SJSA1 (cell line): ENCODE measurements around the gene HOPX. TPM values are rescaled to one million over a fixed set of nuclear protein-coding genes. Genes with fewer than 3 reads are reported as not detected.
A peak's percentile ranks its signal among the peaks of the same experiment; 100 is the strongest.
"Not testable (repeated sequence)": the region's sequence is repeated elsewhere in the genome, so short reads cannot be mapped to it uniquely, and the experiment has no call there.

Experiments used
- DNase-seq, 2 experiments: peaks; one replicate each; pipeline ENCODE4 v3.0.0-alpha.2; 2015 to 2020; ENCODE audit warnings: low spot score in 2 of 2, low read depth in 1 of 2
- H3K27ac ChIP-seq: fragments of 250-450 bp; sonication (Bioruptor Pico); 2 replicates; pipeline ENCODE4 v1.5.1; 2020; ENCODE audit warnings: mild to moderate bottlenecking, moderate library complexity
- H3K27me3 ChIP-seq: fragments of 250-450 bp; sonication (Bioruptor Pico); replicated peaks from 2 replicates; pipeline ENCODE4 v1.5.1; 2020; ENCODE audit warnings: mild to moderate bottlenecking, moderate library complexity
- H3K36me3 ChIP-seq: fragments of 250-450 bp; sonication (Bioruptor Pico); 2 replicates; pipeline ENCODE4 v1.5.1; 2020; ENCODE audit warnings: mild to moderate bottlenecking
- H3K4me1 ChIP-seq: fragments of 250-450 bp; sonication (Bioruptor Pico); replicated peaks from 2 replicates; pipeline ENCODE4 v1.6.1; 2021; ENCODE audit warnings: mild to moderate bottlenecking
- H3K4me3 ChIP-seq: fragments of 250-450 bp; sonication (Bioruptor Pico); 2 replicates; pipeline ENCODE4 v1.5.1; 2020; ENCODE audit warnings: mild to moderate bottlenecking
- H3K9me3 ChIP-seq: fragments of 250-450 bp; sonication (Bioruptor Pico); replicated peaks from 2 replicates; pipeline ENCODE4 v1.5.1; 2020; ENCODE audit warnings: mild to moderate bottlenecking
- total RNA-seq: library from RNA; depleted of rRNA; stranded (reverse); fragments of >200 nt; shearing (Covaris generic); gene quantifications from 2 replicates; pipeline ENCODE4 v1.2.3, GENCODE V29; 2014; rRNA removed

The HOPX gene, protein sequence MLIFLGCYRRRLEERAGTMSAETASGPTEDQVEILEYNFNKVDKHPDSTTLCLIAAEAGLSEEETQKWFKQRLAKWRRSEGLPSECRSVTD
- 4.3 and 5.5 TPM in 2 replicates for total RNA-seq

DNA sequence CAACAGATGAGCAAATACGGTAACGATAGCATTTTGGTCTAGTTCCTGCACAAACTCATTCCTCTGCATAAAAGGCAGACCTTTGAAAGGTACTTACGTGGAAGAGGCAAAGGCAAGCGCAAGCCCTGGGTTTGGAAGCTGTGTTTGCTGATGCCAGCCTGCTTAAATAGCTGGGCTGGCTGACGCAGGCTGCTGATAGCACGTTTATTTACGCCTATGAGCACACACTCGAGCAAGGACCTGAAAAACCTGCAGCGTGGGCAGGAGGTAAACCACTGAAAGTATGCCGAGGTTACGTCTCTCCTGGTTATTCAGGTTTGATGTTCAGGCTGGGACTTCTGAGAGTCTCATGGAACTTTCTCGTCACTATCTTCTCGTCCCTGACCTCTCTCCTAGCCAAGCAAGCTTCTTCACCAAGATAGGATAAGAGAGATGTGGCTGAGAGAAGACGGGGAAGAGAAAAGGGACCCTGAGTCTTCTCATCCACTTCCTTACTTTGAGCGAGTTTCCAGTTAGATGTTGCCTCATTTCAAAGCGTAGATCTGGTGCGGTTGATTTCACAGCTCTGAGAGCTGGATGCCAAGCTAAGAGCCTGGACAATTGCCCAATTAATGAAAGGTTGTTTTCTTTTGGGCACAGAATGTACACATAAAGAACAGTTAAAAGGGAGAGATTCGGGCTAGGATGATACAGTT, at the start of gene HOPX:
TSS of gene HOPX (minus strand) at position 139 of the 695 bp plus-strand sequence. CDS start 23,480 bp downstream, outside the sequence.
- Histone ChIP-seq H3K27me3 (0 out of 2 replicates have a peak, but pooled peaks cover 3% of the 10 kb centered on the region), H3K9me3 (no peaks in the 10 kb centered on the region), H3K4me3 (no peak within 1 kb of the TSS), H3K27ac (no peak within 1 kb of the TSS), H3K4me1 (peaks cover 17% of the 10 kb centered on the region), H3K36me3 (no peaks in the 10 kb centered on the region)
- no peak for DNase-seq

DNA sequence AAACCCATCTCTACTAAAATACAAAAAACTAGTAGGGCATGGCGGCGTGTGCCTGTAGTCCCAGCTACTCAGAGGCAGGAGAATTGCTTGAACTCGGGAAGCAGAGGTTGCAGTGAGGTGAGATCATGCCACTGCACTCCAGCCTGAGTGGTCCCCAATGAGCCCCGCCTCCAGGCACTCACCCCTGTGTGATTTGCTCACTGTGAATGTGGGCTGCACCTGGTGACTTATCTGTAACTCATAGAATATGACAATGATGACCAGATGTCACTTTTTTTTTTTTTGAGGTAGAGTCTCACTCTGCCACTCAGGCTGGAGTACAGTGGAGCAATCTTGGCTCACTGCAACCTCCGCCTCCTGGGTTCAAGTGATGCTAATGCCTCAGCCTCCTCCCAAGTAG, 49.0 kb upstream of the HOPX start:
- no peak overlapping the region for H3K27ac ChIP-seq
- peaks cover 6% of the 10 kb centered on the region for H3K4me1 ChIP-seq
- H3K4me3 ChIP-seq: no peak overlapping the region
- no peak for DNase-seq
- H3K9me3 ChIP-seq: no peaks in the 10 kb centered on the region
- no peaks in the 10 kb centered on the region for H3K27me3 ChIP-seq
- H3K36me3 ChIP-seq: no peaks in the 10 kb centered on the region

DNA sequence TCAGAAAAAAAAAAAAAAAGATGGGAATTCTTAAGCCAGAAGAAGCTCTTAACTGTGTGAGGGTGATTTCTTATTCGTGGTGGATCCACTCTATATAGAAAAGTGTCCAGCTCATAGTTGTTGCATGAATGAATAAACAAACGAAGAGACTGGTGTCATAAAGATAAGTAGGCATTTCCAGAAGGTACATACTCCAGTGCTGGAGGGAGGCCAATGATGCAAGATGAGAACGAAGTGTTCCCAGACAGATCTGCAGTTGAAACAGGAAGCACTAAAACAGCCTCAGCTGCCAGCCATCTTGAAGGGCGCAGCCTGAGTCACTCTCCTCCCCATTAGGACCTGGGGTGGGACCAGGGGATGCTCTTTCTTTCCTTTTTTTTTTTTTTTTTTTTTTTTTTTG, 47.4 kb upstream of the HOPX start:
- Histone ChIP-seq H3K27me3 (no peaks in the 10 kb centered on the region), H3K27ac (no peak overlapping the region), H3K4me3 (no peak overlapping the region), H3K36me3 (no peaks in the 10 kb centered on the region), H3K9me3 (no peaks in the 10 kb centered on the region), H3K4me1 (peaks cover 6% of the 10 kb centered on the region)
- DNase-seq: peak; percentile 55 to 64

DNA sequence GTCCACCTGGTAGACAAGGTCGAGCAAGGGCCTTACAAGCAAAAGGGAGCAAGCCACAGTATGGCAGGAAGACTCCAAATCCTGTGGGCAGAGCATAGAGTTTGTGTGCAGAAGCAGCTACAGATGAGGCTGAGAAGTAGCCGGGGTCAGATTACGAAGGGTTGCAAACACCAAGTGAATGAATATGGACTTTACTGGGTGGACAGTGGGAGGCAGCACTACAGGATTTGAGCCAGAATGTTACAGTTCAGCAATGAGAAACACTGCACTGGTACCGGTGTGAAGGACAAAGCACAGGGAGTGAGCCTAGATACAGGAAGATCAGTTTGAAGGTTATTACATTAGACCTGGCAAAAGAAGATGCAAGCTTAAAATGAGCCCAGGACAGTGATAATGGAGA, 46.1 kb upstream of the HOPX start:
- peaks cover 6% of the 10 kb centered on the region for H3K4me1 ChIP-seq

DNA sequence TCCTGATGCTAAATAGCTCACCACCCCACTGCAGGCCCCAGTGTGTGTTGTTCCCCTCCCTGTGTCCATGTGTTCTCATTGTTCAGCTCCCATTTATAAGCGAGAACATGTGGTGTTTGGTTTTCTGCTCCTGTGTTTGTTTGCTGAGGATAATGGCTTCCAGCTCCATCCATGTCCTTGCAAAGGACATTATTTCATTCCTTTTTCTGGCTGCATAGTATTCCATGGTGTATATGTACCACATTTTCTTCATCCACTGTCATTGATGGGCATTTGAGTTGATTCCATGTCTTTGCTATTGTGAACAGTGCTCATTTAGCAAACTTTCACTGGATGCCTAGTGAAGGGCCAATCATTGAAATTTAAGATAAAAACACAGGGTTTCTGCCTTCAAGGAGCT, 45.5 kb upstream of the HOPX start:
- not testable (repeated sequence) for H3K9me3 ChIP-seq, H3K36me3 ChIP-seq, H3K27ac ChIP-seq

More for the DNA sequence above, 46.1 kb upstream of the HOPX start:
- Histone ChIP-seq H3K27me3 (no peaks in the 10 kb centered on the region), H3K4me3 (no peak overlapping the region), H3K36me3 (no peaks in the 10 kb centered on the region), H3K9me3 (no peaks in the 10 kb centered on the region), H3K27ac (no peak overlapping the region)
- no peak for DNase-seq

DNA sequence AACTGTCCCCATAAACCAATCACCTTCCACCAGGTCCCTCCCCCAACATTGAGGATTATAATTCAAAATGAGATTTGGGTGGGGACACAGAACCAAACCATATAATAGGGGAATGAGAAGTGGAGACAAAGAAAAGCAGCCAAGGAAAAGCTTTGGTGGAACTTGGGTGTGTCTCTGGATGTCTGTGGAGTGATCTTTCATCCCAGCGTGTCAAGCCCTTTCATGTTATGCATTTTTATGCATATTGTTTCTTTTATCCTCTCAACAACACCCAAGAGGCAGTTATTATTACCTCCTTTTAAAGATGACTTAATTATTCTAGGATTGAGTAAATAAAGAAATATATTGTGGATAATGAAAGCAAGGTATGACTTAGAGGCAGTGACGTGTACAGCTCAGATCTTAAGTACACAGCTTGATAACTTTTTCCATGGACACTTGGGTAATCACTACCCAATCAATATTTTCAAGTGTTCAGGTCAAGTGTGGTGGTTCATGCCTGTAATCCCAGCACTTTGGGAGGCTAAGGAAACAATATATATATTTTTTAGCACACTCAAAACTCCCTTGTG, 42.6 kb upstream of the HOPX start:
- DNase-seq: no peak
- H3K36me3 ChIP-seq: no peaks in the 10 kb centered on the region
- H3K4me3 ChIP-seq: no peak overlapping the region
- H3K27me3 ChIP-seq: no peaks in the 10 kb centered on the region
- H3K9me3 ChIP-seq: no peaks in the 10 kb centered on the region
- no peak overlapping the region for H3K27ac ChIP-seq
- H3K4me1 ChIP-seq: peaks cover 6% of the 10 kb centered on the region

More for the DNA sequence above, 45.5 kb upstream of the HOPX start:
- not testable (repeated sequence) for H3K4me1 ChIP-seq, H3K4me3 ChIP-seq, DNase-seq, H3K27me3 ChIP-seq

DNA sequence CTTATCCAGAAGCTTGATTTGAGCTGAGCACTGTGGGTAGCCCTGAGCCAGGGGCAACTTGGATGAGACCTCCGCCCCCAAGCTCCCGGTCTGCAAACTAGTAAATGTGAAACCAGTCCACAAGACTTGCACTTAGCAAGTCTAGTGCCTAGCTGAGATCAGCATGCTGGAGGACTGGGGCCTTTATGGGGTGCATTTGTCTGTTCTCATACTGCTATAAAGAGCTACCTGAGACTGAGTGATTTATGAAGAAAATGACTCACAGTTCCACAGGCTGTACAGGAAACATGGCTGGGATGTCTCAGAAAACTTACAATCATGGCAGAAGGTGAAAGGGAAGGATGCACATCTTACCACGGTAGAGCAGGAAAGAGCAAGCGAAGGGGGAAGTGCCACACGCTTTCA, 42.1 kb upstream of the HOPX start:
- DNase-seq: no peak
- Histone ChIP-seq H3K27me3 (no peaks in the 10 kb centered on the region), H3K27ac (no peak overlapping the region), H3K4me3 (no peak overlapping the region), H3K36me3 (no peaks in the 10 kb centered on the region), H3K4me1 (peaks cover 1% of the 10 kb centered on the region), H3K9me3 (no peaks in the 10 kb centered on the region)

DNA sequence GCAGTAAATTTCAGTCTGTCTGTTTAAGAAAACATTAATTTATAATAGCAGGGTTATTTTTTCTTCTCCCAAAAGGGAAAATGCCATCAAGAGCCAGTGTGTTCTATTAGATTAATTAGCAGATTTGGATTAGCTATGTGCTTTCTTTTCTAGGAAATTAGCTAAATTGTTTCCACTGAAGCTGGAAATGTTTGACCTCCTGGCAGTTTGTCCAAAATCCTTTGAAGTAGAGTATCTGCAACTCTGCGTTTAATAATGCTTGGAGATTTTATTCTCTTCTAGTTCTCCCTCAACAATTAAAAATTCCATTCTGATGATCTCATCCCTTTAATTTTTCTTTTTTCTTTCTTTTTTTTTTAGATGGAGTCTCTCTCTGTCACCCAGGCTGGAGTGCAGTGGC, 27.1 kb upstream of the HOPX start:
- no peaks in the 10 kb centered on the region for H3K9me3 ChIP-seq

DNA sequence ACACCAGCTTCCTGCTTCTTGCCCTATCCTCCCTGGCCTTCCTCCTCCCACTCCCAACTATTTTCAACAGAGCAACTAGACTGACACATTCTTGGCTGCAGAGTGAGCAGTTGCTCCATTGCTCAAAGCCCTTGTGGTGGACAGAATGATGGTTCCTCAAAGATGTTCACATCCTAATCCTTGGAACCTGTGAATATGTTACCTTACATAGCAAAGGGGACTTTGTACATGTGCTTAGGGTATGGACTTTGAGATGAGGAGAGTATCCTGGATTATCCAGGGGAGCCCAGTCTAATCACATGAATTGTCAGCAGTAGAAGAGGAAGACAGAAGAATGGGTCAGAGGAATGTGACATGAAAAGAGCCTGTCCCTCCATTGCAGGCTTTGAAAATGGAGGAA, 24.9 kb upstream of the HOPX start:
- no peaks in the 10 kb centered on the region for H3K36me3 ChIP-seq
- H3K4me3 ChIP-seq: no peak overlapping the region
- no peaks in the 10 kb centered on the region for H3K27me3 ChIP-seq
- peaks cover 9% of the 10 kb centered on the region for H3K4me1 ChIP-seq
- H3K9me3 ChIP-seq: no peaks in the 10 kb centered on the region
- H3K27ac ChIP-seq: no peak overlapping the region
- DNase-seq: no peak

More for the DNA sequence above, 27.1 kb upstream of the HOPX start:
- peak in 1 of 2 experiments; percentile 35 for DNase-seq
- no peak overlapping the region; the same call in 1 of the 2 replicates for H3K27ac ChIP-seq
- H3K36me3 ChIP-seq: no peaks in the 10 kb centered on the region
- no peaks in the 10 kb centered on the region for H3K27me3 ChIP-seq
- H3K4me1 ChIP-seq: peaks cover 9% of the 10 kb centered on the region
- H3K4me3 ChIP-seq: no peak overlapping the region

DNA sequence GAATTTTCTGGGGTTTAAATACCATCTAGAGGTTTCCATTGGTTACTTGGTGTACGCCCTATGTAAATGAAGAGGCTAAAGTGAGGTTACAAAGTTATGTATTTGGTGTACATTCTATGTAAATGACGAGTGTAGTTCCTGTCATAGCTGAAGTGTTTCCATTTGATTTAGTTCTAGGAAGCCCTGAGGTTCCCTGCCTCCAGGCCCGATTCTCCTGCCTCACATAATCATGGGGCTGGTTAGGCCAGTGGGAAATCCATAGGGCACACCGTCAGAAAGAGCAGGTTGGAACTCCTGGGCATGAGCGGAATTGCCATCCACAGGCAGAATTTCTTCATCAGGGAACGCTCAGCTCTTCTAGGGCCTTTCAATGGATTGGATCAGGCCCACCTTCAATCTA, 24.2 kb upstream of the HOPX start:
- no peaks in the 10 kb centered on the region for H3K27me3 ChIP-seq
- no peaks in the 10 kb centered on the region for H3K36me3 ChIP-seq
- peaks cover 9% of the 10 kb centered on the region for H3K4me1 ChIP-seq
- no peaks in the 10 kb centered on the region for H3K9me3 ChIP-seq
- DNase-seq: no peak
- H3K4me3 ChIP-seq: no peak overlapping the region
- no peak overlapping the region for H3K27ac ChIP-seq

DNA sequence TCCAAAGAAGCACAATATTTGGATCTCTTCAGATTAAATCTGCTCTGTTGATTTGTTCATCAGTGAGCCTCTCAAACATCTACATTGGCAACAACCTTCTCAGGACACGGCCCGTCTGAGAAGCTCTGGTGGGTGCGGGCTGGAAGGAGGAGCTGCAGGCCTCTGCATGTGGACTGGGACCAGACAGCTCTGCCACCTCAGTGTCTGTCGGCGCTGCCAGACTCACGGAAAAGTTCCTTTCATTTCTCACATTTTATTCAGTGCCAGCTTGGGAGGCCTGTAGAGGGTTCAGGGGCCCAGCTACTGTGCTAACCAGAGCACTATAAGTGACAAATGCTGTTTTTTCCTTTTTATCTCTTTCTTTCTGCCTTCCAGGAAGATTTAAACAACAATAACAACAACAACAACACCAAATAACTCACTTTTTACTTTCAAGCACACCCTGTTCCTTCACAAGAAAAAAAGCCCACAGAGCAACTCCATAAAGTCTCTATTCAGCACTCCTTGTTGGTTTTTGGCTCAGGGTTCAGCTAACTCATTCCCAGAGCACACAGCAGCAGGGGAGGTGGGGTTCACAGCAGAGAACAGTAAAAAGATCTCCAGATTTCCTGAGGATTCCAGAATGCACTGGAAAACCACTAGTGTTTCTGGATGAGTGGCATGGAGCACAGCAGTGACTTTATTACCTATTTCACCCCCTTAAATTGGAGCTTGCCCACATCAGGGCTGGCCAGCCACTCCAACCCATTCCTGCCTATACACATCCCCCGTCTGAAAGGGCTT, 23.2 kb upstream of the HOPX start:
- no peak overlapping the region for H3K4me3 ChIP-seq
- peaks cover 9% of the 10 kb centered on the region for H3K4me1 ChIP-seq
- DNase-seq: no peak
- H3K36me3 ChIP-seq: no peaks in the 10 kb centered on the region
- H3K27me3 ChIP-seq: no peaks in the 10 kb centered on the region
- no peaks in the 10 kb centered on the region for H3K9me3 ChIP-seq
- no peak overlapping the region for H3K27ac ChIP-seq

DNA sequence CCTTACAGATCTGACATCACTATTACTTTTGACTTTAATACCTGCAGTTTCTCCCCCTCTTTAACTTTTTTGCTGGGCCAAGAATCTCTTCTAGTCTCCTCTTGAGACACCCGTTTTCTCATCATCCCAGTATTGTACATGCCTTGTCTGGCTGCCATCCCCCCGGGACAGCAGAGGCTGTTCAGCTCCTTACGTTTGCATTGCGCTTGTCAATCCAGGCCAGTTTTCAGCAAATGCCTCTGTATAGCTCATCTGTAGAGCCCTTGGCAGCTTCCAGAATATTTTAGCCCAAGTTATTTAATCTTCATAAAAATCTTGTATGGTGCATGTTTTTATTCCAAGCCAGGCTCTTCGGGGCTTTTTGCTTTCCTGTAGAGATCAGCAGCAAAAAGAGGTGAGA, 22.3 kb upstream of the HOPX start:
- DNase-seq: no peak
- no peaks in the 10 kb centered on the region for H3K36me3 ChIP-seq
- H3K27me3 ChIP-seq: no peaks in the 10 kb centered on the region
- peaks cover 7% of the 10 kb centered on the region for H3K4me1 ChIP-seq
- H3K9me3 ChIP-seq: no peaks in the 10 kb centered on the region
- no peak overlapping the region for H3K27ac ChIP-seq
- no peak overlapping the region for H3K4me3 ChIP-seq

DNA sequence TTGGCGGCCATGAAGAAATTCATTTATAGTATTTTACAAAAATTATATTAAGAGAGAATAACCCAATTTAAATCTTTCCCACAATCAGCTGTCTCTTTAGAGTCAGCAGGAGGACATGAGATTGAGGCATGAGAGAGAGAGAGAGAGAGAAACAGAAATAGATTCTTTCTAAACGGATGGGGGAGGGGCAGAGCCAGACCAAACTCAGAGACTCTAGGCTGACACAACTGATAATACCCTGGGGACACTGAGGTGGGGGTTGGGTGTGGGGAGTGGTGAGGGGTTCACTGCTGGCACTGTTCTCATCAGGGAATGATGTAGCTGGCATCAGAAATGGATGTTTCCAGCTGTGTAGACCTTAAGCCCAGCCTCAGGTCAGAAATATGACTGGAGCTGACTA, 20.5 kb upstream of the HOPX start:
- Histone ChIP-seq H3K27me3 (no peaks in the 10 kb centered on the region), H3K36me3 (no peaks in the 10 kb centered on the region), H3K4me1 (no peaks in the 10 kb centered on the region), H3K4me3 (no peak overlapping the region), H3K27ac (no peak overlapping the region), H3K9me3 (no peaks in the 10 kb centered on the region)
- DNase-seq: no peak

DNA sequence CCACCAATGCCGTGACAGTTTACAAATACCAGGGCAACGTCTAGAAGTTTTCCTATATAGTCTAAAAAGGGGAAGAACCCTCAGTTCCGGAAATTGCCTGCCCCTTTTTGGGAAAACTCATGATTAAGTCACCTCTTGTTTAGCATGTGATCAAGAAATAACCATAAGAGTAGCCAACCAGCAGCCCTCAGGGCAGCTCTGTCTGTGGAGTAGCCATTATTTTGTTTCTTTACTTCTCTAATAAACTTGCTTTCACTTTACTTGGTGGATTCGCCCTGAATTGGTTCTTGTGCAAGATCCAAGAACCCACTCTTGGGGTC, 20.0 kb upstream of the HOPX start:
- H3K4me1 ChIP-seq: no peaks in the 10 kb centered on the region
- H3K27ac ChIP-seq: no peak overlapping the region
- H3K9me3 ChIP-seq: no peaks in the 10 kb centered on the region
- H3K4me3 ChIP-seq: no peak overlapping the region
- H3K27me3 ChIP-seq: no peaks in the 10 kb centered on the region
- no peaks in the 10 kb centered on the region for H3K36me3 ChIP-seq
- DNase-seq: no peak
